SU-DHL-6 (cell line): ENCODE measurements around the gene GSC2.

Experiments used
- CTCF ChIP-seq: fragments of 200-600 bp; sonication (generic); IDR thresholded peaks from one replicate; pipeline ENCODE4 v1.5.1; 2017; ENCODE audit warnings: antibody characterized with exemption, mild to moderate bottlenecking, low read length, moderate library complexity; ENCODE audit not compliant: insufficient read depth, poor library complexity, severe bottlenecking
- EZH2phosphoT487 ChIP-seq: fragments of 200-600 bp; sonication (generic), shearing (Covaris generic); conservative IDR thresholded peaks from 2 replicates; pipeline ENCODE4 v1.6.1; 2018; ENCODE audit warnings: mild to moderate bottlenecking, antibody characterized with exemption, low read length, moderate library complexity, mixed read lengths

GRCh38 chr22:19113429-19113828 lies 36.7 kb downstream of the GSC2 start:
- TF ChIP-seq CTCF (no peak), EZH2phosphoT487 (no peak)
